ENCODE data around the gene GDPGP1.

The GDPGP1 gene

GRCh38 chr15:90241343-90242192 is 7.6 kb downstream of the GDPGP1 start:
- no peak overlapping the region for H3K9ac ChIP-seq (ENCODE audit: low read length)
- peaks cover 23% of the 10 kb centered on the region for H3K36me3 ChIP-seq (ENCODE audit: insufficient read depth, low read length)
- H2AFZ ChIP-seq (ENCODE audit: low read length) = no peak overlapping the region
- H3K4me2 ChIP-seq (ENCODE audit: low read length) = no peak overlapping the region
- H3K27me3 ChIP-seq (ENCODE audit: insufficient read depth, low read length) = no peaks in the 10 kb centered on the region
- no peaks in the 10 kb centered on the region for H3K9me2 ChIP-seq (ENCODE audit: low read depth, low read length)
- H3K9me3 ChIP-seq (ENCODE audit: low read length) = no peaks in the 10 kb centered on the region
- H3F3A ChIP-seq (ENCODE audit: insufficient read depth, low read length) = no peaks in the 10 kb centered on the region
- no peak overlapping the region for H3K4me3 ChIP-seq (ENCODE audit: low read depth, low read length, poor library complexity, severe bottlenecking)
- TF ChIP-seq CTCF (IDR thresholded peaks at IDR 0.05; ENCODE audit: low read length) (no peak), EZH2 (IDR thresholded peaks at IDR 0.05; ENCODE audit: borderline replicate concordance, low read length) (no peak)
- no peaks in the 10 kb centered on the region for H4K20me1 ChIP-seq (ENCODE audit: insufficient read depth, low read length)
- H3K4me1 ChIP-seq (ENCODE audit: insufficient read depth, low read length, severe bottlenecking) = no peaks in the 10 kb centered on the region
- H3K79me2 ChIP-seq (ENCODE audit: insufficient read depth, low read length) = no peaks in the 10 kb centered on the region
- H3K27ac ChIP-seq (ENCODE audit: low read depth, low read length, poor library complexity, severe bottlenecking) = no peak overlapping the region

- Histone ChIP-seq H3K79me2 (ENCODE audit: insufficient read depth, low read length) (no peaks in the 10 kb centered on the region), H3K4me3 (ENCODE audit: low read depth, low read length, poor library complexity, severe bottlenecking) (no peak overlapping the region), H3K4me1 (ENCODE audit: insufficient read depth, low read length, severe bottlenecking) (no peaks in the 10 kb centered on the region), H3K27me3 (ENCODE audit: insufficient read depth, low read length) (no peaks in the 10 kb centered on the region), H3K9ac (ENCODE audit: low read length) (no peak overlapping the region), H3F3A (ENCODE audit: insufficient read depth, low read length) (no peaks in the 10 kb centered on the region), H4K20me1 (ENCODE audit: insufficient read depth, low read length) (no peaks in the 10 kb centered on the region), H3K9me2 (ENCODE audit: low read depth, low read length) (no peaks in the 10 kb centered on the region), H3K27ac (ENCODE audit: low read depth, low read length, poor library complexity, severe bottlenecking) (no peak overlapping the region), H3K9me3 (ENCODE audit: low read length) (no peaks in the 10 kb centered on the region), H2AFZ (ENCODE audit: low read length) (no peak overlapping the region), H3K4me2 (ENCODE audit: low read length) (no peak overlapping the region), H3K36me3 (ENCODE audit: insufficient read depth, low read length) (peaks cover 6% of the 10 kb centered on the region; the same call in 1 of the 2 replicates)
- TF ChIP-seq EZH2 (IDR thresholded peaks at IDR 0.05; ENCODE audit: borderline replicate concordance, low read length) (no peak), CTCF (IDR thresholded peaks at IDR 0.05; ENCODE audit: low read length) (no peak)
Observed at GRCh38 chr15:90243943-90244639, 10.1 kb downstream of the GDPGP1 start.

GRCh38 chr15:90248789-90249202 is 14.8 kb downstream of the GDPGP1 start:
- H3K27me3 ChIP-seq (ENCODE audit: insufficient read depth, low read length) = 0 out of 2 replicates have a peak, but pooled peaks cover 10% of the 10 kb centered on the region
- H3K4me3 ChIP-seq (ENCODE audit: low read depth, low read length, poor library complexity, severe bottlenecking) = no peak overlapping the region
- no peaks in the 10 kb centered on the region for H3F3A ChIP-seq (ENCODE audit: insufficient read depth, low read length)
- no peaks in the 10 kb centered on the region for H4K20me1 ChIP-seq (ENCODE audit: insufficient read depth, low read length)
- no peak overlapping the region for H3K4me2 ChIP-seq (ENCODE audit: low read length)
- no peaks in the 10 kb centered on the region for H3K9me3 ChIP-seq (ENCODE audit: low read length)
- no peak overlapping the region for H2AFZ ChIP-seq (ENCODE audit: low read length)
- no peak overlapping the region for H3K9ac ChIP-seq (ENCODE audit: low read length)
- peaks cover 4% of the 10 kb centered on the region for H3K4me1 ChIP-seq (ENCODE audit: insufficient read depth, low read length, severe bottlenecking)
- H3K79me2 ChIP-seq (ENCODE audit: insufficient read depth, low read length) = no peaks in the 10 kb centered on the region
- H3K36me3 ChIP-seq (ENCODE audit: insufficient read depth, low read length) = no peaks in the 10 kb centered on the region
- TF ChIP-seq CTCF (IDR thresholded peaks at IDR 0.05; ENCODE audit: low read length) (no peak), EZH2 (IDR thresholded peaks at IDR 0.05; ENCODE audit: borderline replicate concordance, low read length) (no peak)
- no peak overlapping the region for H3K27ac ChIP-seq (ENCODE audit: low read depth, low read length, poor library complexity, severe bottlenecking)
- H3K9me2 ChIP-seq (ENCODE audit: low read depth, low read length) = no peaks in the 10 kb centered on the region

Data from OCI-LY1 (cell line).